HG03060 (cell line): ENCODE results near the gene CMTR1.
"Not testable (repeated sequence)": the region's sequence is repeated elsewhere in the genome, so short reads cannot be mapped to it uniquely, and the experiment has no call there.

Source experiments
- ATAC-seq: cut with Tn5 transposase; IDR thresholded peaks from one replicate; pipeline ENCODE4 v1.9.1; 2021; ENCODE audit warnings: low read depth, moderate number of reproducible peaks; ENCODE audit not compliant: unreplicated experiment

CMTR1 gene

GRCh38 chr6:37432916-37433656 is at the start of gene CMTR1:
CMTR1 (plus strand) TSS chr6:37433221; CDS start chr6:37435630, 2,409 bp downstream.
- peak; percentile 66 for ATAC-seq

DNA sequence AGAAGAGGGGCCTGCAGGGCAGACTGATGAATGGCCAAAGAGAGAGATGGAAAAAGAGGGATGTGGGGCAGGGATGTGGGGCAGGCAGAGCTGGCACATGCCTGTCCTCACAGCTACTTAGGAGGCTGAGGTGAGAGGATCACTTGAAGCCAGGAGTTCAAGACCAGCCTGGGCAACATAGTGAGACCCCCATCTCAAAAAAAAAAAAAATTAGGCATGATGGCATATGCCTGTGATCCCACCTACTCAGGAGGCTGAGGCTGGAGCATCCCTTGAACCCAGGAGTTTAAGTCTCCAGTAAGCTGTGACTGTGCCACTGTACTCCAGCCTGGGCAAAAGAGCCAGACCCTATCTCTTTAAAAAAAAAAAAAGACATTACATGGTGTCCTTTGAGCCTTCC is 44.4 kb upstream of the CMTR1 start:
- no peak for ATAC-seq

- ATAC-seq, result no peak
Observed at GRCh38 chr6:37389857-37390256, 43.2 kb upstream of the CMTR1 start.

DNA sequence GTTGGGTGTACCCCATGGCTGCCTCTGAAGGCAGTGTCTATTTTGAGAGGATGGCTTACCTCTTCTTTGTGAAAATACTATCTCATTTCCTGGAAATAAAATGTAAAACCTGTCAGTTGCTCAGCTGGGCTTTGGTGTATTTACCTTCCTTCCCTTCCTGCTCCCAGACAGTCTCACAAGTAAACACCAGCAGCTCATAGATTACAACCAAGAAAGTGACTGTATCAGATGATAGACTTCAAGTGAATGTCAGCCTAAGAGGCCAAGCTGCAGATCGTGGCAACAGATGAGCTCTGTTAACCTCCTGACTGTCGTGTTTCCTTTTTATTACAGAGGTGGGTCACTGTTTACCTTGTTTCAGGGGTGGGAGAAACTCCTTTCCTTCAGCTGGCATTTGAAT is 41.9 kb upstream of the CMTR1 start:
- ATAC-seq, result no peak

DNA sequence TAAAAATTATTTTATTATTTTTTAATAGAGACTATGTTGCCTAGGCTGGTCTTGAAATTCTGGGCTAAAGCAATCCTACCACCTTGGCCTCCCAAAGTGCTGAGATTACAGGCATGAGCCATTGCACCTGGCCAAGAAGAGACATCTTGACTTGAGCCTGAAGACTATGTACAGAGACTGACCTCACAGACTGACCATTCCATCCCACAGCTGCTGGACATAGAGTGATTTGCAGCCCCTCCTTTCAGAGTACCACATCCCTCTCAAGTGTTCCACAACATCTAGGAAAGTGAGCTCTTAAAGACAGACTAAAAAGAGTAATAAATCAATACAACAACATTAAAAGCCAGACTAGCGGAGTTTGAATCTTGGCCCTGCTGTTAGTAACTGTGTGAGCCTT is 40.2 kb upstream of the CMTR1 start:
- no peak for ATAC-seq

- no peak for ATAC-seq
Observed at GRCh38 chr6:37393381-37393929, 39.6 kb upstream of the CMTR1 start.

DNA sequence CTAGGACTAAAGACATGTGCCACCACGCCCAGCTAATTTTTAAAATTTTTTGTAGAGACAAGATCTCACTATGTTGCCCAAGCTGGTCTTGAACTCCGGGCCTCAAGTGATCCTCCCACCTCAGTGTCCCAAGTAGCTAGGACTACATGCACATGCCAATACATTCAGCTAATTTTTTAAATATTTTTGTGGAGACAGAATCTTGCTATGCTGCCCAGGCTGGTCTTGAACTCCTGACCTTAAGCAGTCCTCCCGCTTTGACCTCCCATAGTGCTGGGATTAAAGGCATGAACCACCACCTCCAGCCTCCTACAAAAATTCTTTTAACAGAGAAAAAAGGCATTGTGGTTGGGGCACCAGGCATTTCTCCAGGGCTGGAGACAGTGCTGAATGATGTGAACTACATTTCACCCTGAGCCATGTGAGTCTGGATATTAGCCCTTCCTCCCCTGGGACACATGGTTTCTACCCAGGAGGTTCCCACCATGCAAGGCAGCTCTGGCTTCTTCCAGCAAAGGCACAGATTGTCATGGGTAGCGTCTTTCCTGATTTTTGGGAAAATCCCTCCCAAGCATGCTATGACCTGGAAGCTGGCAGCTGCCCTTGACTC is 36.3 kb upstream of the CMTR1 start:
- no peak for ATAC-seq

DNA sequence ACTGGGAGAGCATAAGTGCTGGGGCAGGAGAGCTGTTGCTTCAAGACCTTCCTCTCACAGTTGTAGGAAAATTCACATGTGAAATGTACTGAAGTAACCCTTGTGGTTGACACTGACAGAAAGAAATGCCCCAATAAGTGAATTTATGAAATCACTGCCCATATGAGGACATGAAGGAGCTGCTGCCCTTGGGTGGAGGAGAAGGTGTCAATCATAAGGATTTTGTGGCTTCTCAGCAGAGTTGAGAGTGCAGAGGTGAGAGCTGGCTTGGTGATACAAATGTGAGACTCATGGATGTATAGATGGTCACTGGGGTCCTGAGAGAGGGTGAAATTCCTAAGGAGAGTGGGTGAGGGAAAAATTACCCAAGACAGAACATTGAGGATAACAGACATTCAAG is 33.9 kb upstream of the CMTR1 start:
- no peak for ATAC-seq

GRCh38 chr6:37399795-37400490 is 33.1 kb upstream of the CMTR1 start:
- ATAC-seq, result no peak

GRCh38 chr6:37401658-37402057 is 31.4 kb upstream of the CMTR1 start:
- not testable (repeated sequence) for ATAC-seq

GRCh38 chr6:37406726-37407341 is 26.2 kb upstream of the CMTR1 start:
- ATAC-seq, result no peak

- no peak for ATAC-seq
Observed at GRCh38 chr6:37407948-37408347, 25.1 kb upstream of the CMTR1 start.

GRCh38 chr6:37409501-37409900 is 23.5 kb upstream of the CMTR1 start:
- no peak for ATAC-seq

DNA sequence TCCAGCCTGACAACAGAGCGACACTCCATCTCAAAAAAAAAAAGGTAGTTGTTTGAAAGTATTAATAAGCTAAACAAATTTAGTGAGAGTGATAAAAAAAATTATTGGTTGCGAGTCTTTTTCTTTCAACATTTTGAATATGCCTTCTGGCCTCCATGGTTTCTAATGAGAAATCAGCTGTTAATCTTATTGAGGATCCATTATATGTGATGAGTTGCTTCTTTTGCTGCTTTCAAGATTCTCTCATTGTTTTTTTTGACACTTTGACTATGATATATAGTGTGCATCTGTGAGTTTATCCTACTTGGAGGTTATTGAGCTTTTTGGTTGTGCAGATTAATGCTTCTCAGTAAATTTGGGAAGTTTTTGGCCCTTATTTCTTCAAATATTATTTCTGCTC is 15.6 kb upstream of the CMTR1 start:
- no peak for ATAC-seq

DNA sequence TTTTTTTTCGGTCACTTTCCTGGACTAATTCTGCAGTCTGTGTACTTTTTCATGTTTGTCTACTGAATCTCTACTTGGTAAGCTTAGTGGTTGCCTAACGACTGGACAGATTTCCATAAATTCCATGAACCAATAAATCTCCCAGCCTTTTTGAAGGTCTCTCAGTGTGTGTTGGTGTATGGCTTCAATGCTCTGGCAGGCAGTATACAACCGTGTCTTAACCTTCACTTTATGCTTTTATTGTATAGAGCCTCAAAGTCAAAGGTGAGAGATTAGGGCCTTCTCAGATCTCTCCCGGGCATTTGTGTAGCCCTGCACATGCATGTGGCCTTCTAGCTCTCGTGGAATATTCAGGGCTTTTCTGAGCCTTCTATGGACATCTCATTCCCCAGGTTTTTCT is 14.3 kb upstream of the CMTR1 start:
- no peak for ATAC-seq

DNA sequence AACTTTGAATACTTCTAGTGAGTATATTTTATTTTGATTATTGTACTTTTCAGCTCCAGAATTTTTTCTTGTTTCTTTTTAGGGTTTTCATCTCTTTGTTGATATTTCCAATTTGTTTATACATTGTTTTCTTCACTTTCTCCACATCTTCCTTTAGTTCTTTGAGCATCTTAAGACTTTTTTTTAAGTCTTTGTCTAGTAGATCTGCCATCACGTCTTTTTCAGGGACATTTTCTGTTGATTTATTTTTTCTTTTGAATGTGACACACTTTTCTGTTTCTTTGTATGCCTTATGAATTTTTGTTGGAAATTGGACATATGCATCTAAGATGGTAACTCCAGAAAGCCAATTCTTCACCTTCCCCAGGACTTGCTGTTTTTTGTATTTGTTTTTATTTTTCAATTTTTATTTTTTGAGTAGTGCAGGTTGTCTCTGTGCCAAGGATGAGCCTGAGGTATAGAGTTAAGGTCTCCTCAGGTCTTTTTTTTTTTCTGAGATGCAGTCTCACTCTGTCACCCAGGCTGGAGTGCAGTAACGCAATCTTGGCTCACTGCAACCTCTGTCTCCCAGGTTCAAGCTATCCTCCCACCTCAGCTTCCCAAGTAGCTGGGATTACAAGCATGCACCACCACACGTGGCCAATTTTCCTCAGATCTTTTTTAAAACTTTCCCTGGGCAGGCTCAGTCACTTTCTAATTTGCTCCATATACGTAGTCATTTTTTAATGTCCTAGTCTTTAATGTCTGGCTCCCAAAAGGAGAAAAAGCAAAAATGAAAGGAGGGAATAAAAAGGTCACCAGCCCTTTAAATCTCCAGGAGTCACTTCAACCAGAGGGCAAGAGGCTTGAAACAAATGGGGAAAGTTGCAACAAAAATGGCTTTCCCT is 6.7 kb upstream of the CMTR1 start:
- no peak for ATAC-seq

- ATAC-seq, result no peak
Observed at GRCh38 chr6:37426945-37427510, 6.0 kb upstream of the CMTR1 start.

DNA sequence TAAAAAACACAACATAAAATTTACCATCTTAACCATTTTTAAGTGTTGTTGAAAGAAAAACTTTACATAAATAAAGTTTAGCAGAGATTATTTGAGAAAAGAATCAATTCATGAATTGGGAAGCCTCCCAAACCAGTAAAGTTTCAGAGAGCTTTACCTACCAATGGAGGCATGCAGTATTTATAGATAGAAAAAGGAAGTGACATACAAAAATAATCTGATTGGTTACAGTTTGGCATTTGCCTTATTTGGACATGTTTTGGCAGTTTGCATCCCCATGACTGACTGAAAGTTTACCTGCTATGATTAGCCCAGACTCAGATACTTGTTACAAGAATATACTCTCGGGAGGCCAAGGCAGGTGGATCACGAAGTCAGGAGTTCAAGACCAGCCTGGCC is 3.7 kb upstream of the CMTR1 start:
- no peak for ATAC-seq

DNA sequence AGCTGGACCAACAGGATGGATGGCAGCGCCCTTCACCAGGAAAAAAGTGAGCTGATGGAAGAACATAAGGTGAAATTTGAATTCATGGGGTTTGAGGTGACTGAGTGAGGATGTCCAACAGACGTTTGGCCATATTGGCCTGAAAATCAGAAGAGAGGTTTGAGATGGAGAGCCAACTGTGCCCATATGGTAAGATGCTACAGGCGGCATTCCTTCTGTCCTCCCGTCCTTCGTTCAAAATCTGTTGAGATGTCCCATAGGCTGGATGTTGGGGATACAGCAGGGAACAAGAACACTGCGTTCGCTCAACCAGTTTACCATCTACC is 468 bp upstream of the CMTR1 start:
- ATAC-seq, result peak; percentile 2
